Umbilical cord (tissue), 2 donors: Measurements from ENCODE around the gene GSG1. TPM values are rescaled to one million over a fixed set of nuclear protein-coding genes. Genes with fewer than 3 reads are reported as not detected.

Source experiments
- DNase-seq: peaks from one replicate; pipeline ENCODE4 v3.0.0-alpha.2; 2015; ENCODE audit warnings: low spot score
- total RNA-seq: library from RNA; depleted of rRNA; stranded (reverse); fragments of >200 nt; gene quantifications from one replicate; pipeline ENCODE4 v1.2.3, GENCODE V29; 2014; ENCODE audit warnings: low replicate concordance; ENCODE audit not compliant: insufficient read depth

GSG1 gene
- total RNA-seq, 1 donor from 2014 or later = 1.2 TPM

DNA sequence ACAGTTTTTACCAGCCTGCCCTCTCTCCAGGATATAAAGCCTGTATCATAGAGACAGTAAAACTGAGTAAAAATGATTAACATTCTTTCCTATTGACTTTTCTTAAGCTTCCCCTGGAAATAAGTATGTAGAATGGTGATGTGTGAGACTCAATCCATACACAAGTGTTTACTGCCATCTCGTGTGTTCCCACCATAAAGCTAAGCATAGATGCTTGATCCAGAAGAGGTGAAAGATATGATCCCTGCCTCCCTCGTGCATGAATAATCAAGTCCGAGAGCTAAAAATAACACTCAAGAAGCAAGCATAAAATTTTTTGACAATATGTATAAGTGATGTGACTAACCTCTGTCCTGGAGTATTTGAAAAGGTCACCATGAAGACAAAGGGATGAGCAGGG is 16.9 kb upstream of the GSG1 start:
- DNase-seq = no peak

DNA sequence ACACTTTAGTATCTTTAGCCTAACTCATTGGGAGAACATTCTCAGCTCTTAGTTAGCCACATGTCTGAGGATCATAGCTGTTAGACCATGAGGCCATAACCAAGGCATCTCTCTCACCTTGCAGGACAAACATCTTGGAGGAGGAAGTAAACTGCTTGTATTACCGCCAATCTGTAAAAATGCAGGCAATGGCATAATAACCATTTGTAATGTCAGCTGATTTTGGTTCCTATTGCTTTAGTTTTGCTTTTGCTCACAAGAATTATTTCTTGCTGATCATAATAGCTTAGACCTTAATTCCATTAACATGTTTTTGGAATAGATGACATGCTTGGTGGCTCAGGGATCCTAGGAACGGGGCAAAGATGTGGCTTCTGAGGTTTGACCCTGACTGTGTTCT is 16.4 kb upstream of the GSG1 start:
- no peak for DNase-seq

DNA sequence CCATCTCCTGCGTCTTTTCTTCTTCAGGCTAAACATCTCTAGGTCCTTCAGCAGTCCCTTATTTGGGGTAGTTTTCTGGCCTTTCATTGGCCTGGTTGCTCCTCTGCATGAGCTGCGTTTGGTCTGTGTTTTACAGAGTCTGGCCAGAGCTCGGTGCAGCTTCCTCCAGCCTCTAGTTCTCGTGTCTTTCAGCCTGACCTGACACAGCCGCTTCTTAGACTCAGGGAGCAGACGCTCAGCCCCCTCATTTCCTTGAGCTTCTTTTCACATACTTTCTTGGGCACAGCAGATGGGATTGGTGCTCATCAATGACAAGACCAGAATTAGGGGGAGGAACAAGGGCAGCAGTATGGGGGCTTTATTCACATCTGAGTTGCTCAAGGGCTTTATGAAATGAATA is 13.6 kb upstream of the GSG1 start:
- DNase-seq = no peak

DNA sequence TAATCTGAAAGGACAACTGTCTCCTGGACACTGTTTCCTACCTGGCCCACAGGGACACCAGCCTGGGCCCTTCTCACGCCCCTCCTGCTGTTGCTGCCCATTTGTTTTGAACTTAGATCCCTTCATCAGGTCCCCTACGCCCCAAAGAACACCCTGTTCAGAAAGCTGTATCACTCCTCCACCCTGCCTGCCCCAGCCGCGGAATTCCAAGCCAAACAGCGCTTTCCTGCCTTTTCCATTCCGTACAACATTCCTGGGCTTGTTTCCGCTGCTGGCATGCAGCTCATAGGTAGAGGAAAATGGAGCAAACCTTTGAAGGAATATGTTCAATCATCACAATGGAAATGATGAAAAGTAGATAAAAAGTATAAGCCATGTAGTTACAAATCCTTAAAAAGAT is 12.8 kb upstream of the GSG1 start:
- peak; percentile 40 for DNase-seq

DNA sequence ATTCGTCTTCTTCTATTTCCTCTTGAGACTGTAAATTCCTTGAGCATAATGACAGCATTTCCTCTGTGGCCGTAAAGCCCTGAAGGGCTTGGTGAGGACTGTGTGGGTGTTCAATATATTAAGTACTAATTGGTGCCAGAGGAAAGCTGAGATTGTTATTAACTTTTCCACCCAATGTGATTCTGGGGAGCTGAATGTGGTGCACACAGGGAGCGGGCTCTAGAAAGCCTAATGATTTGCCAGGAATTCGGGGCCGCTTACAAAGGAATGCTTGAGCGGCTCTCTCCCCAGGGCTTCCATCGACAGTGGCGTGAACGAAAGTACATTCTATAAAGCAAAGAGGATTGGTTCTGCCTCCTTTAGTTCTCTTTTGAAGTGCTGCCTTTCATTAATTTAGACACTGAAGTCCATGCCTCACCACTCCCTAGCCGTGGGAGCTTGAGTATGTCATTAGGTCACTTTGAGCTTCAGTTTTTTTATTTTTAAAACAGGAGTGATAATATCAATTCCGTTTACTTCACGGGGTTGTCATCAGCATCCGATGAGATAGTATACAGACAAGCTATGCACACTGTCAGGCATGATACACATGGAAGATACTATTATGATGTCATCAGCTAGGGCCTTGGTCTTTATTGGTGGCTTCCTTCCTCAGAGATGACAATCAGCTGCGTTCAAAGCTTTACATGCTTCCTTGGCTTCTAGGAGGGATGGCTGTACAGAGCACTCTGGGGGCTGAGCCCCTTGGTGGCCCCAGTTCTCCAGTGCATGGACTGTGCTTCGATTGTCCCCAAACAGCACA is 11.0 kb upstream of the GSG1 start:
- DNase-seq = peak; percentile 43

DNA sequence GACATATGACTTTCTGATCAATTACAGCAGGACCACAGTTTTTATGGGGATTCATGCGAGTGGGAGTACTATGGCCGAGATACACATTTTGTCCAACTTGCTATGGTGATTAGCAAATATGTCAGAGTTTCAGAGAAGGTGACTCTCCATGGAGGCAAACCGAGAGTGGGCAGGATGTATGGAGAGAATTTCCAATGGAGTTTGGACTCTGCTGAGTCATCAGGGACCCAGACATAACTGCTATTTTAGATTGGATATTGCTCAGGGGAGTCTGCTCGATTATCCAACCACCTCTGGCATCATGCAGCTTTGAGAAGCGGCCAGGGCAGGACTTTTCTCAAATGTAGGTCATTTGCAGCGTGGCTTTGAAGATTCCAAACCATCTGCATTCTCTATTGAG is 9.5 kb upstream of the GSG1 start:
- DNase-seq = no peak

DNA sequence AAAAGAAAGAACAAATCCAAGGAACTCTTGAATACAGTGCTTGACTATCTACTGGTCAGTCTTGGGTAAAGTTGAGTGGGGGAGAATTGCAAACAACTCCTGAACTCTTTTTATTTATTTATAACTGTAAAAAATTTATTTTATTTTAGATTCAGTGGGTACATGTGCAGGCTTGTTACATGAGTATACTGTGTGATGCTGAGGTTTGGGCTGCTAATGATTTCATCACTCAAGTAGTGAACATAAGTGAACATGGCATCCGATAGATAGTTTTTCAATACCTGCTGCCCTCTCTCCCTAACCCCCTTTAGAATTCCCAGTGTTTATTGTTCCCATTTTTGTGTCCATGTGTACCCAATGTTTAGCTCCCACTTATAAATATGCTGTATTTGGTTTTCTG is 3.2 kb upstream of the GSG1 start:
- DNase-seq = no peak

DNA sequence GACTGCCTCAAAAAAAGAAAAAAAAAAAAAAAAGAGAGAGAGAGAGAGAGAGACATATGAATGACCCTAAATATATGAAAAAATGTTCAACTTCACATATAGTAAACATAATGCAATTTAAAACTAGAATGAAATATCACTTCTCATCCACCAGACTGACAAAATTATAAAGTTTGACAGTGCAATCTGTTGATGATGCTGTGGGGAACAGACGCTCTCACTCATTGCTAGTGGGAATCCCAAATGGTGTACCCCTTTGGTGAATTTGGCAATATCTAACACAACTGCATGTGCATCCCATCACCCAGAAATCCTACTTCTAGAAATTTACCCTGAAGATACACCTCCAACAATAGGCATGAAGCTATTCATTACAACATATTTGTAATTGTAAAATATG is 2.3 kb upstream of the GSG1 start:
- no peak for DNase-seq

DNA sequence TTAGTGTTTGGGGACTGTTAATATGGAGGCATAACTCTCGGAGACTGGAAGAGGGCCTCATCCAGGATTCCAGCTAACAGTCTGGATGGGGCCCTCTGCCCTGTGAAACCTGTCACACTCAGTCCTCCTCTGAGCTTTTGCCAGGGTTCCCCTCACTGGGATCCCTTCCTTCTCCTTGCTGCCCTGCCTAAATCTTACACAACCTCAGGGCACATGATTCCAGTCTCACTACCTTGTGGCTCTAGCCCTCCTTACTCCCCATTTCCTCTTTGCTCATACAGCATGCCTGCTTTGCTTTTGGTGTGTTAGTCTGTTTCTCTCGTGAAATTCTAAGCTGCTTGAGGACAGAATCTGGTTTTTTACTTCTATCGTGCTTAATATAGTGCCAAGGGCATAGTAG is 942 bp upstream of the GSG1 start:
- no peak for DNase-seq

DNA sequence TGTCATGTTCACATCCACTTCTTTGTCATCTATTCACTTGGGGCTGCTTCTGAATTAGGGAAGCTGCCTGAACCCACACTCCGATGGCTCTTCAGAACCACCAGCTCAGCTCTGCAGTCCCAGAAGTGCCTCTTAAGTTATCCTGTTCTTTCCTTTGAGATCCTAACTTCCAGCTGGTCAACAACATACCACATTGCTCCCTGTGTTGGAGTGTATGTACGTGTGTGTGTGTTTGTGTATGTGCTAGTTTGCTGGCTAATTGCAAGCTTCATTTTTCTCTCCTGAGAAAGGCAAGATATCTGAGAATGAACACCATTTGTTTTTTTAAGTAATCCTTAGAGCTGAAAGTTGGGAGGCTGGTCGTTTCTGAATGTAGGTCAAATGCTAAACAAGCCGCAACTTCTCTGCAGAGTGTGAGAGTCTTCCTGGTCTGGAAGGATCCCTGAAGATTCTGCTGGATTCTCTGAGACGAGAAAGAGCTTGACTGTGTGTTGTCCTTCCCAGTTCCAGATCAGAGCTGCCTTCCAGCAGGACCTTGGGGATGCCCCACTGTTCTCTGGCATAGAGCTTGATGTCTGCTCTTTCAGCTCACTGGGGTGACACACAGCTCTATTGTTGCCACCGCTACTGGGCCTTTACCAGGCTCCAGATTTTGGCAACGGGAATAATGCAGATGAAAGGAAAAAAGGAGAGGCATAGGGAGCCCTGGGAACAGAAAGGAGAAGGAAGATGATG is 839 bp downstream of the GSG1 start:
- peak; percentile 43 for DNase-seq

DNA sequence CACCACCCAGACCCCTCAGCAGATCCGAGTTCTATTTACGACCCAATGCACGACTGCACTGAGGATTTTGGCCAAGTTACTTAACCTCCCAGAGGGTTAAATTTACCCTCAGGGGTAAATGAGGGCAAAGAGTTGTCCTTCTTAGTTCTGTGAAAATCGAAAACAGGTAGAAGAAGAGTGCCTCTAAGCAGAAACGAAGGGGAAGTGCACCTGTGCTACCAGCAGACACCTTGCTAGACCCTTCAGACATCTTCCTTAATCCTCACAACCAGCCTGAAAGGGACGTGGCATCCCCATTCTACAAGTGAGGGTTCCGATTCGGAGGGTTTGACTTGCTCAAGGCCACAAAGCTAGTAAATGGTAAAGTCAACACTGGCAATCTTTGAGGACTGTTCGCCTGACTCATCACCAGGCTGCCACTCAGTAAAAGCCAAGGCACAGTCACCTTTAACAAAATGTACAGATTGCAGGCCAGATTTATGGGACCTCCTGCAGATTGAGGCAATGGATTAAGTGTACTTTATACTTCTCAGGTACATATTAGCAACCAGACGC is 1.6 kb downstream of the GSG1 start:
- DNase-seq = peak; percentile 26

DNA sequence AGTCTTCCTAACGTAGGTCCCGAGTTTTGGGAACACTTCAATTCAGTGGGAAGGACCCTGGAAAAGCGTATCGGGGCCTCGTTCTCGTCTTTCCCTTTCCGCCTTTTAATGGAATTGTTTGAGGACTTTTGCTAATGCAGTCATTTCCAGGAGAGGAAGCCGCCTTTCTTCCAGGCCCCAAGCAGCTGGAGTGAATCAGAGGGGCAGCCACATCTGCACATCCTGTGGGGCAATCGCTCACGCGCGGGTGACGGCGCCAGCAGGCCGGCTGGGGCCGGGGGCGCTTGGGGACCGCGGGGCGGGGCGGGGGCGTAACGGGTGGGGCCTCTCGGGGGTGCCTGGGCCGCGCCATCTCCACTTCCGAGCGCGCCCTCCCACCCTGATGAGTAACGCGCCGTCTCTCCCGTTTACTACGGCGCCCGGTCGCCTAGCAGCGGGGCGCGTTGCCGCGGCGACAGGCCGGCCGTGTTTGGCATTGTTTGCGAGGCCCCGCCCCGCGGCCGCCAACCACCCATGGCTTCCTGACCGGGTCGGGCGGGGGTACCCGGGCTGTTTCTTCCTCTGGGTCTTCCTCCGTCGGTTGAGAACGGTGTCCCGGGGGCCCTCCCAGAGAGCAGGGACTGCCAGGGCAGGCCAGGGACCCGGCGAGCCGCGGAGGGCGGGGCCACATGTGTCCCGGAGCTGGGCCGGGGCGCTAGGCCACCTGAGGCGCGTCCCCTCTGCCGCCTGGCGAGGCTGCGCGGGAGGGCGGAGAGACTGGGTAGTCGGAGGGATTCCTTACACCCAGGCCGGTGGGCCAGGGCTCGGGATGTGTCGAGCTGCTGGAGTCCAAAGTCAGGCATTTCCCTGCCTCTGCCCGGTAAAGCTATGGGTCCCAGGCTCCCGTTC is 2.3 kb downstream of the GSG1 start:
- DNase-seq = peak; percentile 90

DNA sequence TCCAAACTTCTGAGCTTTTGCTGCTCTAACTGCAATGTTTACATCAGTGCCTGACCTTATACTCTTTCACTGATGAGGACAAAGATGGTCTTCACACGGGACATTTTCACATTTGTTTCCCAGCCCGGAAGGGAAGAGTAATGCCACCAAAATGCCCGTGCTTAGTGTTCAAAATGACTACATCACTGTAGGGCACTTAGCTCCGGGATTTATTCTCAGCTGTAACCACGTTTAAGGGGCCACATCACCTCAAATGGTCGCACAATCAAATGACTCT is 2.9 kb downstream of the GSG1 start:
- no peak for DNase-seq

DNA sequence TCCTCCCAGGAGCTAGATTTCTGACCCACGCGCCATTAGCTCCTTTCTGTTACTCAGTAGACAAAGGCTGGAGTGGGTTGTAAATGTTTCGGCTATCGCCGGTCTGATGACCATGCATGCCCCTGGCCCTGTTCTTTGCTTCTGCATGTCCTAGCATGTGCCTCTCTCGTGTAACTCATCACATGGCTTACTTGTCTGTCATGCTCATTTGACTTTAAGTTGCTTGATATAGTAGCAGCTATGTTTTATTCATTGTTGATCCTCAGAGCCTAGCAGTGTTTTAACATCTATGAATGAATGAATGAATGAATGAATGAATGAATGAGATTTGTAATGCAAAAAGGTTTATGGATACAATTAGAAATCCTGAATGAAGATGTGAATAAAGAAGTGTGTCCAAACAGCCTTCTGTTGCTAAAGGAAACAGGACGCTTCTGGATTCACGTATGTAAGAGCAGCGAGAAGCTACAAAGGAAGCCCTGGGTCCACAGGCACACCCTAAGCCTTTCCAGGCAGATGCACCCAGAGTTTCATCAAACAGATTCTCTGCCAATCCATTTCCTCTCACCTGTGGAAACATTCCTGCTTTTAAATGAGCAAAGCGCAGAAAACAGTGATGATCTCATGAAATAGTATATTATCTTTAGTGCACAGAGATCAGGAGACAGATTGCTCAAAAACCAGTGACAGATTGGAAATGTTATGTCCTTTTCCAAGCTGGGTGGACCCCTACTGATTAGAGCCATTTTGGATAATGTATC is 3.4 kb downstream of the GSG1 start:
- peak; percentile 24 for DNase-seq

DNA sequence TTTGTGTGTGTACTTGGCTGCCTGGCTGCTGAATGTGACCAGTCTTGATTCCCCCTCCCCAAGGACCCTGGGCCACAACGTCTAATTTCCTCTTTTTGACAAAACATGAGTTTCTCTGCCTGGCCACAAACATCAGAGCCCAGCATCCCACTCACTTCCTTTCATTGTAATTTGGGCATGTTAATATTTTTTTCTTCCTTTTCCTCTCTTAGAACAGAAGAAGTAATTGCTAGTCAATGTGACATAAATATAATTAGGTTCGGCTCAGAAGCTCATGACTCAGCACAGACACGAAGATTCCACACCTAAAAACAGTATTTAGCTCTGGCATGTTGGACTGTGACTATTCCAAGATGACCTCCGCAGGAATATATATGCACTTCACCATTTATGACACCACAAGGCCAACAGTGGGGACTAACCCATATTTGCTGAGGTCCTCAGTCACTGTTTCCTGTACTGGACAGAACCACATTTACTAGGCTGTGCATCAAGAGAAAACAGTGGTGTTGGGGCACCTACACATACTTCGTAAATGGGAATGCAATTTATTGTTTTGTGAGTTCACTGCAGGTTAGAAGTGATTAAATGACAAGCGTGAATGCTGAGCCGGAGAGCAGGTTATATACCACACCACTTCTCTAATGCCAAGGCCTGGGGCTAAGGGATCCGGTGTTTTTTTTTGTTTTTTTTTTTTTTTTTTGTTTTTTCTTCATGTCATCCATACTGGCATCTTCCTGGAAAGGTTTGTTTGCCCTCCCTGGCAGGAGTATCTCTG is 4.2 kb downstream of the GSG1 start:
- peak; percentile 47 for DNase-seq

DNA sequence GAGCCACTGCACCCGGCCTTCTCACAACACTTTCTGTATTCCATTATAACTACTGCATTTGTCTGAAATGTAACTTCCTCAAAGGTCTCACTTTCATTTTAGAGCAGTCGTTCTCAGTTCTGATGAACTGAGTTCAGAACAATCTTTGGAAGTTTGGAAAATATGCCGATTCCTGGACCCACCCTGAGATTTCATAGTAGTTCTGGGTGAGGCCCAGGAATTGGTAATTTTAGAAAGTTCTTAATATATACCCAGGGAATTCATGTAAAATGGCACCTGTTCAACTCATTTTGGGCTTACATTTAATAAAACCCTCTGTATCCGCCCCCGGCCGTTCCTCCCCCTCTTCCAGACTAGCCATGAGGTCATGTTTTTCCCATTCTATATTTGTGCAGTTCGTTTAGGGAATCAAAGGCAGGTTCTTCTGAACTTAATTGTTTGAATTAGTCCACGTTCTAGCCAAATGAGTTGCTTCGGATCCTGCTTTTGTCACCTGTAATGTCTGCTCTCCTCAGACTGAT is 5.9 kb downstream of the GSG1 start:
- DNase-seq = no peak

DNA sequence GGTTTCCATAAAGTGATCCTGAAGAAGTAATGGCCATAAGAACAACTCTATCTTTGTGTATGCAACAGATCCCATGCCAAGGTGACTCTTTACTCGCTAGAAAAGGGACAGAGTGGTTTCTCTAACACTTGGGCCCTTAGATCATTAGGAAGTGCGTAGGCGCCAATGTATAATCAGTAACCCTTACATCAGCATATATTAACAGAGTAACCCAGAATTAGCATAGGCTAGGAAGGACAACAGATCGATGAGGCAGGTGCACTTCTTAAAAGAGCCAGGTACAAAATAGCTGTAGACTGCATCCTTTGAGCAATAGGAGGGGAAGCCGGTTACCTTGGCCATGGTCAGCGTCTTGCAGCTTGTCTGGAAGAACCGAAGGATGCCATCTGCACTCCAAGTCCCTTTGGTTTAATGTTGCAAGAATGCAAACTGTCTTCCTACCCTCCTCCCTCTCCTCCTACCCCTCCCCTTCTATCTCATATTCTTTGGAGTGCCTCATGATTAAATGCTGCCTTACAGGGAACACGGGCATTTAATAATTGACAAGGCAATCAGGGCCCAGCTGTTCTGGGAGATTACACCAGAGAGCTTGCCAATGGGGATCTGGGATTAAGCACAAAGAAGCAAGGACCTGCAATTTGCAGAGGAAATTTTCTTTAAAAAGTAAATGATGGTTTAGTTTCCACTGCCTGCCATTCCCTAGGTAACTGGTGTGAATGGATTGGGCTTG is 8.0 kb downstream of the GSG1 start:
- no peak for DNase-seq

DNA sequence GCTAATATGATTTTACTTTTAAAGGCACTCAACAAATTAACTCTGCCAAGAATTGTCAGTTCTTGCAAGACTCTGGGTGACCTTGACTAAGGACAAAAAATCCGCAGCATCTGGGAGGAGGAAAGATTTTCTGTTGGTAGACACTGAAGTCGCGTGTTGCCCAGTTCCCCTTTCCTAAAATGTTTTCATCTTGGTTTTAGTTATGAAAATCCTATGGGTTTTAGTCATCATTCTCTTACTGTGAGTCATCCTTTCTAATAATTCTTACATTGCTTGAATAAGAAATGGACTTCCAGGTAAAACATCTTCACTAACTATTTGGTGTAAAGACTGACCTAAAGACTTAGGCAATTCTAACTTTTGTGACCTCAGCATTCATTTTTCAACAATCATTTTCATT is 9.1 kb downstream of the GSG1 start:
- peak; percentile 55 for DNase-seq

DNA sequence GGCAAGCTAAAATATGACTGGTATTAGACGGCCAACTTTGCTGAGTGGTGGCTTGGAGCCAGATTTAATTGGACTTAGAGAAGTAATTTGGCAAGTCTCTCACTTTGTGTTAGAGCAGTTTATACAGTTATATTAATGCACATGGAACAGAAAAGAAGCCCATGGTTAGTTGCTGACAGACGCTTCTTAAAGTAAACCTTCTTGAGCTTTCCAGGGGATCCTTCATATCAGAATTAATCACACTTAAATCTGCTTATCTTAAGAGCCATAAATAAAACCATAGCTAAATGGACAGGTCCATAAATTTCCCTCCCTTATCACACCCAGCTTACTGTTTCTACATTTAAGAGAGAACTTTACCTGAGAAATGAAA is 9.6 kb downstream of the GSG1 start:
- DNase-seq = peak; percentile 78
